Measurements from ENCODE around the gene OR4K15. TPM values are rescaled to one million over a fixed set of nuclear protein-coding genes. Genes with fewer than 3 reads are reported as not detected.

The OR4K15 gene
- total RNA-seq, 3 donors from 2014 or later (not counting 1 experiment from before 2014, with no cell fraction given): not detected

GRCh38 chr14:20019257-20019865 is 44.0 kb downstream of the OR4K15 start, which contains the start of gene OR4K14:
Gene OR4K14, minus strand, starts transcription at chr14:20019307. Its CDS starts 4,114 bp downstream, at chr14:20015193.
- Mint-ChIP-seq H3K27me3 (ENCODE audit: low read depth in 2 of 2) (peaks cover 0 to 2% of the 10 kb centered on the region in 2 donors), H3K27ac (no peak within 1 kb of the TSS)
- intact Hi-C loops (cut with micrococcal nuclease): no loop called here

More at GRCh38 chr14:20019257-20019865, 44.0 kb downstream of the OR4K15 start, which contains the start of gene OR4K14:
- H3K4me3 Mint-ChIP-seq: no peak within 1 kb of the TSS
- WGBS (ENCODE audit: insufficient coverage): 100% methylated on average over 1 of the region's 2 CpGs
- H3K4me1 ChIP-seq (ENCODE audit: control insufficient read depth, insufficient read depth, low read length): no peaks in the 10 kb centered on the region
- peaks cover 2% of the 10 kb centered on the region for H3K9me3 ChIP-seq (ENCODE audit: control insufficient read depth, insufficient read depth, low read length)
- DNase-seq: no peak
- peaks cover 2 to 4% of the 10 kb centered on the region in 2 donors for H3K9me3 Mint-ChIP-seq
- no peak within 1 kb of the TSS for H3K27ac ChIP-seq (ENCODE audit: low read length)
- H3K36me3 ChIP-seq (ENCODE audit: control insufficient read depth, insufficient read depth, low read length): no peaks in the 10 kb centered on the region
- no peak for ATAC-seq
- peaks cover 0 to under 1% of the 10 kb centered on the region in 2 donors for H3K4me1 Mint-ChIP-seq
- TF ChIP-seq CTCF (IDR thresholded peaks at IDR 0.05): no peak
- H3K4me3 ChIP-seq (ENCODE audit: low read length): no peak within 1 kb of the TSS
- no peaks in the 10 kb centered on the region for H3K27me3 ChIP-seq (ENCODE audit: control insufficient read depth, insufficient read depth, low read length)
- no peaks in the 10 kb centered on the region for H3K36me3 Mint-ChIP-seq

Other genes starting within 250 kb of the OR4K15 start
- gene OR4Q3, start 232.0 kb upstream of the OR4K15 start, total RNA-seq: not detected
- not detected for gene OR4M1, start 202.1 kb upstream of the OR4K15 start, total RNA-seq
- not detected for gene OR4N2, start 171.8 kb upstream of the OR4K15 start, total RNA-seq
- gene OR4K2, start 100.4 kb upstream of the OR4K15 start, total RNA-seq: not detected
- gene OR4K5, start 55.0 kb upstream of the OR4K15 start, total RNA-seq: not detected
- gene OR4K1, start 44.7 kb upstream of the OR4K15 start, total RNA-seq: not detected
- gene OR4Q2, start 26.6 kb downstream of the OR4K15 start, total RNA-seq: not detected
- not detected for gene OR4K14, start 43.7 kb downstream of the OR4K15 start, total RNA-seq
- not detected for gene OR4K13, start 60.4 kb downstream of the OR4K15 start, total RNA-seq
- gene OR4L1, start 84.5 kb downstream of the OR4K15 start, total RNA-seq: not detected
- gene OR4K17, start 135.1 kb downstream of the OR4K15 start, total RNA-seq: not detected
- gene OR4N5, start 163.2 kb downstream of the OR4K15 start, total RNA-seq: not detected
- gene OR11G2, start 215.3 kb downstream of the OR4K15 start, total RNA-seq: not detected
- not detected for gene OR11H6, start 248.1 kb downstream of the OR4K15 start, total RNA-seq

Measured in natural killer cell (primary cell).